ENCODE data around the gene PTPRO. TPM values are rescaled to one million over a fixed set of nuclear protein-coding genes. Genes with fewer than 3 reads are reported as not detected.

The PTPRO gene
- total RNA-seq, 4 donors from 2014 or later: 0.19 to 0.94 (median 0.70) TPM

- Histone ChIP-seq H3K27ac (no peak overlapping the region), H3K9me3 (no peaks in the 10 kb centered on the region), H3K27me3 (no peaks in the 10 kb centered on the region), H3K36me3 (no peaks in the 10 kb centered on the region), H3K4me3 (no peak overlapping the region), H3K4me1 (no peaks in the 10 kb centered on the region)
- ATAC-seq (no peak), DNase-seq (no peak)
- intact Hi-C loops (cut with DNase I; ENCODE audit: low total_unique reads) (no loop called here), in situ Hi-C loops (cut with MboI; ENCODE audit: low sequenced_read_pairs in 4 of 4) (loop anchor here in 1 of 4 donors (25.0 kb wide), 1 partner anchor 562 kb away; no protein-coding TSS in a partner anchor)
- TF ChIP-seq POLR2A (IDR thresholded peaks at IDR 0.05): no peak
- TF ChIP-seq CTCF (IDR thresholded peaks at IDR 0.05 in 4 of 5, conservative IDR thresholded peaks at IDR 0.05 in 1 of 5): no peak
These were observed 22.4 kb upstream of the PTPRO start for GRCh38 chr12:15299947-15300346.

GRCh38 chr12:15304296-15304695 lies 18.0 kb upstream of the PTPRO start:
- no peak for ATAC-seq
- in situ Hi-C loops (cut with MboI; ENCODE audit: low sequenced_read_pairs in 4 of 4): no loop called here
- H3K4me3 ChIP-seq: no peak overlapping the region
- intact Hi-C loops (cut with DNase I; ENCODE audit: low total_unique reads): no loop called here
- no peaks in the 10 kb centered on the region for H3K36me3 ChIP-seq
- H3K27me3 ChIP-seq: no peaks in the 10 kb centered on the region
- no peaks in the 10 kb centered on the region for H3K9me3 ChIP-seq
- H3K27ac ChIP-seq: no peak overlapping the region
- no peaks in the 10 kb centered on the region for H3K4me1 ChIP-seq
- TF ChIP-seq CTCF (IDR thresholded peaks at IDR 0.05 in 4 of 5, conservative IDR thresholded peaks at IDR 0.05 in 1 of 5) (no peak), POLR2A (IDR thresholded peaks at IDR 0.05) (no peak)
- no peak for DNase-seq

- no peaks in the 10 kb centered on the region for H3K27me3 ChIP-seq
- intact Hi-C loops (cut with DNase I; ENCODE audit: low total_unique reads): no loop called here
- H3K4me1 ChIP-seq: no peaks in the 10 kb centered on the region
- TF ChIP-seq CTCF (IDR thresholded peaks at IDR 0.05 in 4 of 5, conservative IDR thresholded peaks at IDR 0.05 in 1 of 5): no peak
- no peak for DNase-seq
- ATAC-seq: no peak
- no peak overlapping the region for H3K4me3 ChIP-seq
- no peak overlapping the region for H3K27ac ChIP-seq
- no peaks in the 10 kb centered on the region for H3K36me3 ChIP-seq
- in situ Hi-C loops (cut with MboI; ENCODE audit: low sequenced_read_pairs in 4 of 4): no loop called here
- H3K9me3 ChIP-seq: no peaks in the 10 kb centered on the region
These were observed 15.7 kb upstream of the PTPRO start for GRCh38 chr12:15306605-15307004.

- in situ Hi-C loops (cut with MboI; ENCODE audit: low sequenced_read_pairs in 4 of 4) (no loop called here), intact Hi-C loops (cut with DNase I; ENCODE audit: low total_unique reads) (no loop called here)
- no peaks in the 10 kb centered on the region for H3K4me1 ChIP-seq
- no peak for TF ChIP-seq CTCF (IDR thresholded peaks at IDR 0.05 in 4 of 5, conservative IDR thresholded peaks at IDR 0.05 in 1 of 5)
- TF ChIP-seq POLR2A (IDR thresholded peaks at IDR 0.05): no peak
- no peaks in the 10 kb centered on the region for H3K9me3 ChIP-seq
- DNase-seq (no peak), ATAC-seq (no peak)
- H3K4me3 ChIP-seq: no peak overlapping the region
- H3K36me3 ChIP-seq: no peaks in the 10 kb centered on the region
- H3K27me3 ChIP-seq: no peaks in the 10 kb centered on the region
- no peak overlapping the region for H3K27ac ChIP-seq
These were observed 15.2 kb upstream of the PTPRO start for GRCh38 chr12:15307079-15307478.

- Histone ChIP-seq H3K4me1 (peaks cover 8 to 10% of the 10 kb centered on the region in 2 donors), H3K27ac (no peak overlapping the region), H3K4me3 (no peak overlapping the region), H3K9me3 (no peaks in the 10 kb centered on the region), H3K36me3 (no peaks in the 10 kb centered on the region), H3K27me3 (peaks cover 0 to 17% (median 11%) of the 10 kb centered on the region in 3 donors)
- intact Hi-C loops (cut with DNase I; ENCODE audit: low total_unique reads): no loop called here
- ATAC-seq (no peak), DNase-seq (no peak)
- TF ChIP-seq CTCF (IDR thresholded peaks at IDR 0.05 in 4 of 5, conservative IDR thresholded peaks at IDR 0.05 in 1 of 5): no peak
- no peak for TF ChIP-seq POLR2A (IDR thresholded peaks at IDR 0.05)
- in situ Hi-C loops (cut with MboI; ENCODE audit: low sequenced_read_pairs in 4 of 4): no loop called here
These were observed 3.5 kb upstream of the PTPRO start for GRCh38 chr12:15318841-15319240.

All from gastrocnemius medialis (tissue), 4 donors.